Measurements from ENCODE around the gene MUS81.

Gene MUS81

GRCh38 chr11:65870706-65871681, 10.8 kb downstream of the MUS81 start:
- no peak for FAIRE-seq
- no peak for DNase-seq (ENCODE audit: insufficient read length, low spot score)

GRCh38 chr11:65871811-65872548, 11.7 kb downstream of the MUS81 start:
- FAIRE-seq (no peak), DNase-seq (ENCODE audit: insufficient read length, low spot score) (no peak)

GRCh38 chr11:65872586-65873317, 12.5 kb downstream of the MUS81 start, which contains the start of gene EFEMP2:
TSS of gene EFEMP2 (minus strand) at chr11:65872800. CDS start at chr11:65872354, 446 bp downstream.
- no peak for FAIRE-seq
- no peak for DNase-seq (ENCODE audit: insufficient read length, low spot score)

GRCh38 chr11:65873318-65874156, 13.3 kb downstream of the MUS81 start:
- FAIRE-seq (peak; percentile 99), DNase-seq (ENCODE audit: insufficient read length, low spot score) (peak; percentile 99)

GRCh38 chr11:65879617-65880016, 19.4 kb downstream of the MUS81 start, which contains the start of gene CTSW:
TSS of gene CTSW (plus strand) at chr11:65879837. CDS start at chr11:65879855, 18 bp downstream.
- DNase-seq (ENCODE audit: insufficient read length, low spot score) (no peak), FAIRE-seq (no peak)

GRCh38 chr11:65880027-65880426, 19.8 kb downstream of the MUS81 start:
- DNase-seq (ENCODE audit: insufficient read length, low spot score) (no peak), FAIRE-seq (no peak)

- FAIRE-seq (no peak), DNase-seq (ENCODE audit: insufficient read length, low spot score) (no peak)
These were observed 20.7 kb downstream of the MUS81 start for GRCh38 chr11:65880844-65881421.

- no peak for FAIRE-seq
- DNase-seq (ENCODE audit: insufficient read length, low spot score) = no peak
These were observed 22.2 kb downstream of the MUS81 start for GRCh38 chr11:65882120-65883057.

GRCh38 chr11:65883058-65883761, 23.0 kb downstream of the MUS81 start:
- FAIRE-seq = no peak
- DNase-seq (ENCODE audit: insufficient read length, low spot score) = no peak

- FAIRE-seq (no peak), DNase-seq (ENCODE audit: insufficient read length, low spot score) (no peak)
These were observed 23.8 kb downstream of the MUS81 start for GRCh38 chr11:65883786-65884715.

- FAIRE-seq (peak; percentile 85), DNase-seq (ENCODE audit: insufficient read length, low spot score) (peak; percentile 81)
These were observed 24.5 kb downstream of the MUS81 start for GRCh38 chr11:65884716-65885092.

- no peak for FAIRE-seq
- no peak for DNase-seq (ENCODE audit: insufficient read length, low spot score)
These were observed 25.0 kb downstream of the MUS81 start for GRCh38 chr11:65885231-65885630.

GRCh38 chr11:65885808-65886536, 25.7 kb downstream of the MUS81 start:
- no peak for DNase-seq (ENCODE audit: insufficient read length, low spot score)
- FAIRE-seq = no peak

GRCh38 chr11:65886826-65887722, 26.8 kb downstream of the MUS81 start:
- FAIRE-seq = no peak
- DNase-seq (ENCODE audit: insufficient read length, low spot score) = no peak

- DNase-seq (ENCODE audit: insufficient read length, low spot score) = no peak
- no peak for FAIRE-seq
These were observed 27.5 kb downstream of the MUS81 start for GRCh38 chr11:65887723-65888162.
